ENCODE measurements around the gene CSRP3.

CSRP3 gene

DNA sequence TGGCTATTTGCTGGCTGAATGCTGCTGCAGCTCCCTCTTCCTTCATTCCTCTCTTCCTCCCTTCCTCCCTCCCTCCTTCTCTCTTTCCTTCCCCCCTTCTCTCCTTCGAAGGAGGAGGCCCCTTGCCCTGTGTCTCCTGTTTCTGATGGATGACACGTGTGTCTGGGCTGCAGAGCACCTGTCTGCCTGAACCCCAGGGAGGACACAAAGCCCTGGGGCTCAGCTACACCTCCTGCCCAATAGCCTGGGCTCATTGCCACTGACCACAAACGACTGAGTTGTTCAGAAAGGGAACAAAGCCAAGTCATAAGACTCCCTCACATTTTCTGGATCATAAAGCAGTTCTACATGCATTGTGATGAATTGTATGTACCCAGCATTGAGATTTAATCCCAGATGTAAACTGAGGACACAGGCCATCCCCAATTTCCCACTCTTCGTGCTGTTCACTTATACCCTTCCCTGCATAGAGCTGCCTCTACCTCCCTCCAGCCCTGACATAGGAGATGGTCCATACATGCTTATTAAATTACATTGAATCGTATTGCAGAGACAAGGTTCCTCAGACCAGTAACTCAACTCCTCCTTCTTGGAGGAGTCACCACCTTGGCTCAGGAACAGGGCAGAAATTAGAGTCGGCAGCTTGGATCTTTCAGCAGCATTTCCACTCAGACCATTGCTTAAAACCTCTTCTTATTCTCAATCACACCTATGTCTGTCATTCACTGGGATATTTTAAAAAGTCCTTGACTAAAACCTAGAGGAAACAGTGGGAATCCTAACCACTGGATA, 1.2 kb downstream of the CSRP3 start:
- no peak for DNase-seq
- no peak overlapping the region for H3K27ac ChIP-seq
- no peak overlapping the region for H3K4me3 ChIP-seq (ENCODE audit: low read depth, low read length)
- TF ChIP-seq, protein P1, sequence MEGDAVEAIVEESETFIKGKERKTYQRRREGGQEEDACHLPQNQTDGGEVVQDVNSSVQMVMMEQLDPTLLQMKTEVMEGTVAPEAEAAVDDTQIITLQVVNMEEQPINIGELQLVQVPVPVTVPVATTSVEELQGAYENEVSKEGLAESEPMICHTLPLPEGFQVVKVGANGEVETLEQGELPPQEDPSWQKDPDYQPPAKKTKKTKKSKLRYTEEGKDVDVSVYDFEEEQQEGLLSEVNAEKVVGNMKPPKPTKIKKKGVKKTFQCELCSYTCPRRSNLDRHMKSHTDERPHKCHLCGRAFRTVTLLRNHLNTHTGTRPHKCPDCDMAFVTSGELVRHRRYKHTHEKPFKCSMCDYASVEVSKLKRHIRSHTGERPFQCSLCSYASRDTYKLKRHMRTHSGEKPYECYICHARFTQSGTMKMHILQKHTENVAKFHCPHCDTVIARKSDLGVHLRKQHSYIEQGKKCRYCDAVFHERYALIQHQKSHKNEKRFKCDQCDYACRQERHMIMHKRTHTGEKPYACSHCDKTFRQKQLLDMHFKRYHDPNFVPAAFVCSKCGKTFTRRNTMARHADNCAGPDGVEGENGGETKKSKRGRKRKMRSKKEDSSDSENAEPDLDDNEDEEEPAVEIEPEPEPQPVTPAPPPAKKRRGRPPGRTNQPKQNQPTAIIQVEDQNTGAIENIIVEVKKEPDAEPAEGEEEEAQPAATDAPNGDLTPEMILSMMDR (IDR thresholded peaks at IDR 0.05; ENCODE audit: low read depth, low read length, missing control alignments): no peak
- in situ Hi-C loops (cut with HindIII; ENCODE audit: low pct_ligation_motif_present, low sequenced_read_pairs): no loop called here
- H3K27me3 ChIP-seq (replicated peaks): no peaks in the 10 kb centered on the region
- no peaks in the 10 kb centered on the region for H3K36me3 ChIP-seq (replicated peaks)

- Histone ChIP-seq H3K4me3 (ENCODE audit: low read depth, low read length) (no peak overlapping the region), H3K36me3 (replicated peaks) (no peaks in the 10 kb centered on the region), H3K27ac (no peak overlapping the region), H3K27me3 (replicated peaks) (no peaks in the 10 kb centered on the region)
- in situ Hi-C loops (cut with HindIII; ENCODE audit: low pct_ligation_motif_present, low sequenced_read_pairs): no loop called here
- TF ChIP-seq, protein P1 (IDR thresholded peaks at IDR 0.05; ENCODE audit: low read depth, low read length, missing control alignments): no peak
- DNase-seq: no peak
Measured at GRCh38 chr11:19199771-19200170, 2.0 kb downstream of the CSRP3 start.

DNA sequence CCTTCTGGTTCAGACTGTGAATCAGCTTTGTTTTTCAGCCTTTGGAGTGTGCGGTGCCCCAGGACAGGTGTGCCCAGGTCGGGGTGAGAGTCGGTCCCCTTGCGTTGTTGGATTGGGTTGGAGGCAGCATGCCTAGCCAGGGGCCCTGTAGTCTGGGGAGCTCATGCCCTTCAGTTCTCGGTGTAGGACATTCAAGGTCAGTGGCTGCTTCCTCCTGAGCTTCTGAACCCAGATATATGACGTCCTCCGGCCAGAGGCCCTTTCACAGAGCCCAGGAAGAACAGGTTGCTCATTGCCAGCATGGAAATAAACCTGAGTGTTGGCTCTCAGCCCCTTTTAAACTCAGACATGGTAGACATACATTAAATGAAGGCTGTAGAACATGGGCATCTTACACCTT, 2.7 kb downstream of the CSRP3 start:
- TF ChIP-seq, protein P1 (IDR thresholded peaks at IDR 0.05; ENCODE audit: low read depth, low read length, missing control alignments): no peak
- Histone ChIP-seq H3K27ac (no peak overlapping the region), H3K36me3 (replicated peaks) (no peaks in the 10 kb centered on the region), H3K4me3 (ENCODE audit: low read depth, low read length) (no peak overlapping the region), H3K27me3 (replicated peaks) (no peaks in the 10 kb centered on the region)
- DNase-seq: no peak
- in situ Hi-C loops (cut with HindIII; ENCODE audit: low pct_ligation_motif_present, low sequenced_read_pairs): no loop called here

GRCh38 chr11:19196432-19196831, 5.4 kb downstream of the CSRP3 start:
- DNase-seq: no peak
- in situ Hi-C loops (cut with HindIII; ENCODE audit: low pct_ligation_motif_present, low sequenced_read_pairs): no loop called here

GRCh38 chr11:19194620-19195308, 7.0 kb downstream of the CSRP3 start:
- DNase-seq: no peak
- Histone ChIP-seq H3K4me3 (ENCODE audit: low read depth, low read length) (no peak overlapping the region), H3K36me3 (replicated peaks) (no peaks in the 10 kb centered on the region), H3K27ac (no peak overlapping the region), H3K27me3 (replicated peaks) (no peaks in the 10 kb centered on the region)
- in situ Hi-C loops (cut with HindIII; ENCODE audit: low pct_ligation_motif_present, low sequenced_read_pairs): no loop called here
- TF ChIP-seq, protein P1 (IDR thresholded peaks at IDR 0.05; ENCODE audit: low read depth, low read length, missing control alignments): no peak

More at GRCh38 chr11:19196432-19196831, 5.4 kb downstream of the CSRP3 start:
- no peaks in the 10 kb centered on the region for H3K27me3 ChIP-seq (replicated peaks)
- H3K36me3 ChIP-seq (replicated peaks): no peaks in the 10 kb centered on the region
- no peak overlapping the region for H3K27ac ChIP-seq
- TF ChIP-seq, protein P1 (IDR thresholded peaks at IDR 0.05; ENCODE audit: low read depth, low read length, missing control alignments): no peak
- H3K4me3 ChIP-seq (ENCODE audit: low read depth, low read length): no peak overlapping the region
